ENCODE measurements around the gene SLC25A43. TPM values are rescaled to one million over a fixed set of nuclear protein-coding genes. Genes with fewer than 3 reads are reported as not detected.

Gene SLC25A43
- total and polyA plus RNA-seq, 9 of the 15 experiments (the other 6 are each of a cell fraction or from before 2014, with no cell fraction given) = 1.3 to 8.4 (median 4.0) TPM

- H3K4me3 ChIP-seq = no peak overlapping the region
- H3K4me2 ChIP-seq (ENCODE audit: insufficient read depth, low read length) = no peak overlapping the region
- peaks cover 9% of the 10 kb centered on the region; the same call in 1 of the 2 replicates for H4K20me1 ChIP-seq (replicated peaks; ENCODE audit: control insufficient read depth, insufficient read depth, low read length)
- intact Hi-C loops (cut with micrococcal nuclease) = no loop called here
- H3K79me2 ChIP-seq (ENCODE audit: control insufficient read depth, insufficient read depth, low read length) = no peaks in the 10 kb centered on the region
- H3K27ac ChIP-seq (ENCODE audit: extremely low read depth, low read depth, low read length) = no peak overlapping the region
- no peak overlapping the region for H2AFZ ChIP-seq (ENCODE audit: low read depth, low read length)
- H3K4me1 ChIP-seq (replicated peaks in 1 of 2; ENCODE audit: control insufficient read depth in 2 of 2, insufficient read depth in 2 of 2, low read length in 2 of 2) = no peaks in the 10 kb centered on the region
- H3K9me3 ChIP-seq (replicated peaks; ENCODE audit: control insufficient read depth, insufficient read depth, low read depth, low read length) = no peaks in the 10 kb centered on the region
- ChIA-PET POLR2A (interaction anchor here (1.0 kb wide), 1 partner anchor 9 kb away, joined by 3 read pairs; no protein-coding TSS in a partner anchor), CTCF (ENCODE audit: low intra/inter-chr PET ratio) (interaction anchor here (1.8 kb wide), 1 partner anchor 93 kb away, joined by 5 read pairs; no protein-coding TSS in a partner anchor)
- no peak for DNase-seq (ENCODE audit: extremely low read depth in 1 of 4, low spot score in 3 of 4)
- BruUV-seq (replicated peaks) = no TSS peak
- 45% methylated on average over 2 of the region's 4 CpGs for WGBS (ENCODE audit: insufficient coverage, low coverage, missing lambda C conversion rate)
- H3K36me3 ChIP-seq (ENCODE audit: control insufficient read depth, insufficient read depth, low read length) = no peaks in the 10 kb centered on the region
- in situ Hi-C loops (cut with MboI) = no loop called here
- H3K9ac ChIP-seq (ENCODE audit: insufficient read depth in 1 of 2, low read depth in 2 of 2, low read length in 2 of 2) = no peak overlapping the region
- ATAC-seq = no peak
- no peaks in the 10 kb centered on the region for H3K27me3 ChIP-seq (ENCODE audit: control insufficient read depth in 2 of 2, insufficient read depth in 2 of 2, low read length in 2 of 2)
- H3K9me1 ChIP-seq (ENCODE audit: control insufficient read depth, insufficient read depth, low read length) = no peaks in the 10 kb centered on the region
- no peak for FAIRE-seq
- TF ChIP-seq NFYB (IDR thresholded peaks at IDR 0.05; ENCODE audit: extremely low read depth, insufficient read length) (no peak), LEF1 (IDR thresholded peaks at IDR 0.05) (no peak), KAT7 (CRISPR knock-in tag; IDR thresholded peaks at IDR 0.05; ENCODE audit: borderline replicate concordance) (no peak), TSHZ1 (CRISPR knock-in tag; IDR thresholded peaks at IDR 0.05) (no peak), ZNF274 (IDR thresholded peaks at IDR 0.05; ENCODE audit: borderline replicate concordance, low read depth, low read length) (no peak), KHSRP (IDR thresholded peaks at IDR 0.05) (no peak), ZC3H8 (IDR thresholded peaks at IDR 0.05) (no peak), ZNF444 (CRISPR knock-in tag; IDR thresholded peaks at IDR 0.05) (no peak), ZNF124 (CRISPR knock-in tag; IDR thresholded peaks at IDR 0.05) (no peak), ZNF24 (IDR thresholded peaks at IDR 0.05) (no peak), MEF2A (IDR thresholded peaks at IDR 0.05; ENCODE audit: control insufficient read depth, low read depth, low read length) (no peak), CBX3 (IDR thresholded peaks at IDR 0.05; ENCODE audit: borderline replicate concordance in 1 of 2, low read length in 2 of 2) (no peak)
These were observed 20.0 kb downstream of the SLC25A43 start for GRCh38 chrX:119419146-119419545.
